Astrocyte (in vitro differentiated cells and primary cell): ENCODE results near the gene SATB1. TPM values are rescaled to one million over a fixed set of nuclear protein-coding genes. Genes with fewer than 3 reads are reported as not detected.

Experiments used
- DNase-seq: peaks from one replicate; pipeline ENCODE4 v3.0.0-alpha.2; 2010; ENCODE audit warnings: low read depth
- FAIRE-seq: peaks from 2 replicates; lab custom pipeline; 2011; peaks lifted over from hg19 to GRCh38; lab: Jason Lieb, UNC
- H2AFZ ChIP-seq: 2 replicates; pipeline ENCODE4 v1.6.0; 2012; ENCODE audit warnings: low read depth, low read length, inconsistent platforms
- H3K27ac ChIP-seq: 2 replicates; pipeline ENCODE4 v1.5.1; 2011; ENCODE audit warnings: low read depth, low read length, inconsistent platforms
- H3K27me3 ChIP-seq: 2 replicates; pipeline ENCODE4 v1.6.0; 2011; ENCODE audit warnings: low read length, inconsistent platforms; ENCODE audit not compliant: insufficient read depth
- H3K36me3 ChIP-seq: 2 replicates; pipeline ENCODE4 v1.5.1; 2011; ENCODE audit warnings: low read length, inconsistent platforms; ENCODE audit not compliant: insufficient read depth
- H3K4me1 ChIP-seq: 2 replicates; pipeline ENCODE4 v1.5.1; 2011; ENCODE audit warnings: low read length, inconsistent platforms; ENCODE audit not compliant: insufficient read depth
- H3K4me2 ChIP-seq: 2 replicates; pipeline ENCODE4 v1.6.0; 2012; ENCODE audit warnings: low read length, inconsistent platforms
- H3K4me3 ChIP-seq: 2 replicates; pipeline ENCODE4 v1.5.1; 2011; ENCODE audit warnings: low read depth, mild to moderate bottlenecking, low read length, inconsistent platforms; ENCODE audit not compliant: insufficient read depth
- H3K79me2 ChIP-seq: 2 replicates; pipeline ENCODE4 v1.6.0; 2012; ENCODE audit warnings: mild to moderate bottlenecking, low read length, inconsistent platforms; ENCODE audit not compliant: insufficient read depth
- H3K9ac ChIP-seq: 2 replicates; pipeline ENCODE4 v1.6.0; 2012; ENCODE audit warnings: mild to moderate bottlenecking, low read length, inconsistent platforms
- H3K9me3 ChIP-seq: 2 replicates; pipeline ENCODE4 v1.5.1; 2012; ENCODE audit warnings: low read depth, mild to moderate bottlenecking, low read length, inconsistent platforms; ENCODE audit not compliant: insufficient read depth
- H4K20me1 ChIP-seq: 2 replicates; pipeline ENCODE4 v1.6.0; 2012; ENCODE audit warnings: low read length, inconsistent platforms; ENCODE audit not compliant: insufficient read depth
- H3K27ac Mint-ChIP-seq: one replicate; pipeline ENCODE4 v1.8.0; 2021; ENCODE audit warnings: mild to moderate bottlenecking, mixed read lengths; ENCODE audit not compliant: unreplicated experiment
- H3K27me3 Mint-ChIP-seq: one replicate; pipeline ENCODE4 v1.8.0; 2021; ENCODE audit warnings: low read depth, mixed read lengths; ENCODE audit not compliant: unreplicated experiment
- H3K36me3 Mint-ChIP-seq: one replicate; pipeline ENCODE4 v1.8.0; 2021; ENCODE audit warnings: low read depth, mixed read lengths; ENCODE audit not compliant: unreplicated experiment
- H3K4me1 Mint-ChIP-seq: one replicate; pipeline ENCODE4 v1.8.0; 2021; ENCODE audit warnings: low read depth, mixed read lengths; ENCODE audit not compliant: unreplicated experiment
- H3K4me3 Mint-ChIP-seq: one replicate; pipeline ENCODE4 v1.8.0; 2021; ENCODE audit warnings: mild to moderate bottlenecking, moderate library complexity, mixed read lengths; ENCODE audit not compliant: unreplicated experiment
- H3K9me3 Mint-ChIP-seq: one replicate; pipeline ENCODE4 v1.8.0; 2021; ENCODE audit warnings: mild to moderate bottlenecking, mixed read lengths; ENCODE audit not compliant: unreplicated experiment
- EZH2 ChIP-seq: IDR thresholded peaks from 2 replicates; pipeline ENCODE4 v1.6.1; 2012; ENCODE audit warnings: mild to moderate bottlenecking, low read length, inconsistent platforms; ENCODE audit not compliant: insufficient read depth
- total RNA-seq: library from RNA; stranded (reverse); gene quantifications from 2 replicates; pipeline ENCODE4 v1.2.1, GENCODE V29; 2021
- TF ChIP-seq, protein P1 (sequence below): IDR thresholded peaks from 2 replicates; pipeline ENCODE4 v1.5.1; 2011; ENCODE audit warnings: low read depth, mild to moderate bottlenecking, inconsistent platforms, low read length, moderate library complexity; ENCODE audit not compliant: insufficient read depth

The SATB1 gene
- total RNA-seq, 1 donor from 2014 or later: 18.0 TPM

GRCh38 chr3:18412684-18413083 is 12.5 kb downstream of the SATB1 start:
- Histone ChIP-seq H2AFZ (no peak overlapping the region), H3K27ac (no peak overlapping the region), H4K20me1 (no peaks in the 10 kb centered on the region), H3K4me3 (no peak overlapping the region), H3K9me3 (no peaks in the 10 kb centered on the region), H3K4me1 (no peaks in the 10 kb centered on the region), H3K36me3 (no peaks in the 10 kb centered on the region), H3K9ac (no peak overlapping the region), H3K79me2 (no peaks in the 10 kb centered on the region), H3K4me2 (no peak overlapping the region), H3K27me3 (no peaks in the 10 kb centered on the region)
- Mint-ChIP-seq H3K9me3 (no peaks in the 10 kb centered on the region), H3K27me3 (no peaks in the 10 kb centered on the region), H3K36me3 (no peaks in the 10 kb centered on the region), H3K4me3 (no peak overlapping the region), H3K27ac (no peak overlapping the region), H3K4me1 (no peaks in the 10 kb centered on the region)
- DNase-seq (no peak), FAIRE-seq (no peak)
- TF ChIP-seq, protein P1, sequence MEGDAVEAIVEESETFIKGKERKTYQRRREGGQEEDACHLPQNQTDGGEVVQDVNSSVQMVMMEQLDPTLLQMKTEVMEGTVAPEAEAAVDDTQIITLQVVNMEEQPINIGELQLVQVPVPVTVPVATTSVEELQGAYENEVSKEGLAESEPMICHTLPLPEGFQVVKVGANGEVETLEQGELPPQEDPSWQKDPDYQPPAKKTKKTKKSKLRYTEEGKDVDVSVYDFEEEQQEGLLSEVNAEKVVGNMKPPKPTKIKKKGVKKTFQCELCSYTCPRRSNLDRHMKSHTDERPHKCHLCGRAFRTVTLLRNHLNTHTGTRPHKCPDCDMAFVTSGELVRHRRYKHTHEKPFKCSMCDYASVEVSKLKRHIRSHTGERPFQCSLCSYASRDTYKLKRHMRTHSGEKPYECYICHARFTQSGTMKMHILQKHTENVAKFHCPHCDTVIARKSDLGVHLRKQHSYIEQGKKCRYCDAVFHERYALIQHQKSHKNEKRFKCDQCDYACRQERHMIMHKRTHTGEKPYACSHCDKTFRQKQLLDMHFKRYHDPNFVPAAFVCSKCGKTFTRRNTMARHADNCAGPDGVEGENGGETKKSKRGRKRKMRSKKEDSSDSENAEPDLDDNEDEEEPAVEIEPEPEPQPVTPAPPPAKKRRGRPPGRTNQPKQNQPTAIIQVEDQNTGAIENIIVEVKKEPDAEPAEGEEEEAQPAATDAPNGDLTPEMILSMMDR: no peak

GRCh38 chr3:18411541-18411940 is 13.6 kb downstream of the SATB1 start:
- no peak for FAIRE-seq
- no peaks in the 10 kb centered on the region for H3K4me1 Mint-ChIP-seq
- no peak for TF ChIP-seq EZH2
- TF ChIP-seq, protein P1: no peak
- no peak overlapping the region for H3K4me2 ChIP-seq
- H3K27me3 Mint-ChIP-seq: no peaks in the 10 kb centered on the region
- no peaks in the 10 kb centered on the region for H4K20me1 ChIP-seq
- no peak overlapping the region for H3K9ac ChIP-seq
- H3K4me3 ChIP-seq: no peak overlapping the region
- no peaks in the 10 kb centered on the region for H3K4me1 ChIP-seq
- H2AFZ ChIP-seq: no peak overlapping the region
- H3K4me3 Mint-ChIP-seq: no peak overlapping the region
- no peak for DNase-seq
- H3K9me3 Mint-ChIP-seq: no peaks in the 10 kb centered on the region
- no peaks in the 10 kb centered on the region for H3K9me3 ChIP-seq
- H3K79me2 ChIP-seq: no peaks in the 10 kb centered on the region
- H3K36me3 ChIP-seq: no peaks in the 10 kb centered on the region
- H3K27ac ChIP-seq: no peak overlapping the region
- no peaks in the 10 kb centered on the region for H3K36me3 Mint-ChIP-seq
- no peaks in the 10 kb centered on the region for H3K27me3 ChIP-seq
- no peak overlapping the region for H3K27ac Mint-ChIP-seq

- H3K4me2 ChIP-seq: no peak overlapping the region
- no peaks in the 10 kb centered on the region for H3K79me2 ChIP-seq
- Mint-ChIP-seq H3K4me3 (no peak overlapping the region), H3K27me3 (no peaks in the 10 kb centered on the region), H3K27ac (no peak overlapping the region), H3K9me3 (no peaks in the 10 kb centered on the region), H3K4me1 (no peaks in the 10 kb centered on the region), H3K36me3 (no peaks in the 10 kb centered on the region)
- H3K9me3 ChIP-seq: no peaks in the 10 kb centered on the region
- no peak overlapping the region for H3K9ac ChIP-seq
- H3K27ac ChIP-seq: no peak overlapping the region
- H3K27me3 ChIP-seq: no peaks in the 10 kb centered on the region
- FAIRE-seq (no peak), DNase-seq (no peak)
- no peaks in the 10 kb centered on the region for H3K4me1 ChIP-seq
- no peaks in the 10 kb centered on the region for H4K20me1 ChIP-seq
- no peak overlapping the region for H2AFZ ChIP-seq
- no peaks in the 10 kb centered on the region for H3K36me3 ChIP-seq
- no peak overlapping the region for H3K4me3 ChIP-seq
- TF ChIP-seq, protein P1: no peak
- TF ChIP-seq EZH2: no peak
Observed at GRCh38 chr3:18410205-18410604, 14.9 kb downstream of the SATB1 start.
